Heart left ventricle (tissue), 16 donors: Measurements from ENCODE around the gene CYP1A1. TPM values are rescaled to one million over a fixed set of nuclear protein-coding genes. Genes with fewer than 3 reads are reported as not detected.

Experiments
- ATAC-seq, 4 donors: fragments of 200-7000 bp; cut with Tn5 transposase; one replicate each; pipeline ENCODE4 v1.9.1; 2020 to 2022; ENCODE audit warnings: moderate library complexity in 4 of 4, mild to moderate bottlenecking in 3 of 4, moderate number of reproducible peaks in 1 of 4
- DNase-seq, 5 donors: peaks; one replicate each; pipeline ENCODE4 v3.0.0-alpha.2; 2020
- H3K27ac ChIP-seq, 12 donors: fragments of 200-600 bp; sonication (generic) in 4 of 12; one replicate each; pipeline versions ENCODE4 v1.5.0 to v1.8.0; 2016 to 2022; ENCODE audit warnings: mild to moderate bottlenecking in 2 of 12
- H3K27me3 ChIP-seq, 9 donors: fragments of 200-600 bp; sonication (generic) in 2 of 9; one replicate each; pipeline versions ENCODE4 v1.5.1 to v1.8.0; 2016 to 2022; ENCODE audit warnings: mild to moderate bottlenecking in 3 of 9
- H3K36me3 ChIP-seq, 9 donors: fragments of 200-600 bp; sonication (generic) in 2 of 9; one replicate each; pipeline versions ENCODE4 v1.5.0 to v1.8.0; 2018 to 2022; ENCODE audit warnings: mild to moderate bottlenecking in 2 of 9
- H3K4me1 ChIP-seq, 12 donors: fragments of 200-600 bp; sonication (generic) in 4 of 12; one replicate each; pipeline versions ENCODE4 v1.5.0 to v1.8.0; 2016 to 2022; ENCODE audit warnings: mild to moderate bottlenecking in 3 of 12
- H3K4me3 ChIP-seq, 12 donors: fragments of 200-600 bp; sonication (generic) in 4 of 12; one replicate each; pipeline versions ENCODE4 v1.5.0 to v1.8.0; 2017 to 2022; ENCODE audit warnings: mild to moderate bottlenecking in 9 of 12, moderate library complexity in 4 of 12
- H3K9me3 ChIP-seq, 12 donors: fragments of 200-600 bp; sonication (generic) in 4 of 12; one replicate each; pipeline versions ENCODE4 v1.5.0 to v1.8.0; 2016 to 2022; ENCODE audit warnings: mild to moderate bottlenecking in 1 of 12
- CTCF ChIP-seq, 12 donors: fragments of 200-600 bp; sonication (generic) in 4 of 12; IDR thresholded peaks; one replicate each; pipeline versions ENCODE4 v1.5.0 to v1.8.0; 2018 to 2022; ENCODE audit warnings: antibody characterized with exemption in 12 of 12, mild to moderate bottlenecking in 5 of 12
- POLR2A ChIP-seq, 2 donors: fragments of 450-650 bp; IDR thresholded peaks; one replicate each; pipeline ENCODE4 v1.6.1; 2017; ENCODE audit warnings: antibody characterized with exemption in 2 of 2, mild to moderate bottlenecking in 2 of 2, moderate library complexity in 2 of 2
- WGBS, 4 donors: extraction: QIAGEN DNeasy Blood & Tissue Kit in 2 of 4; methylation state at CpG; one replicate each; pipeline versions ENCODE4 v1.1.5 to v1.1.7; 2013 to 2018; 5-methylcytosine and 5-hydroxymethylcytosine counted together
- intact Hi-C, 10 donors: fragments of 100-400 bp; cut with DNase I; formaldehyde crosslinking; loops; one replicate each; pipeline versions ENCODE4 v1.11.1 to v1.14.2; 2022
- long read RNA-seq, 3 donors: library from polyadenylated mRNA; unstranded; transcript quantifications; one replicate each; pipeline ENCODE4 v2.0.0, GENCODE V29; 2020 to 2021
- polyA plus RNA-seq, 2 donors: library from polyadenylated mRNA; stranded (reverse); fragments of 200-250 nt; gene quantifications; one replicate each; pipeline ENCODE4 v1.2.3, GENCODE V29; 2013
- total RNA-seq, 9 donors: library from RNA; depleted of rRNA in 2 of 9; stranded (reverse); fragments of >200 nt in 2 of 9; fragmentation: NEBNext Ultra II Directional in 3 of 9; extraction: Animal tissue kit (Norgen Biotek cat#: 25700) in 3 of 9; gene quantifications; one replicate each; pipeline versions ENCODE4 v1.1.0 to v1.2.4, GENCODE V29; 2016 to 2023
- donor health status: ischemic (EF 13 %, LVEDD 7.1; RV severe dilation, severe dysfunction).
- donor health status: healthy with polysubstance abuse.
- donor health status: DM: no; HTN: yes; CAD: no.
- donor health status: DM: no; HTN: no; CAD: no.
- donor health status: ischemic (EF 25% LVEDD 6.9; RV normal size, moderate dysfunction).
- donor health status: ischemic (EF 25% LVEDD 5.7; RV mildly dilated, moderate dysfunction).
- donor health status: healthy.
- donor health status: DM: yes; HTN: yes; CAD: no.
- donor health status: ischemic (EF 35%, LVEDD 5.7; RV mildly dilated, moderate dysfunction).
- donor health status: nonischemic (EF 11% LVEDD 7.7; RV severe dilation, severe dysfunction).
- donor health status: DM: yes; HTN: yes; CAD: no.
- donor health status: PGD.
- donor health status: ischemic (EF 29% LVEDD 5.4; RV normal size, mild dysfunction).
- donor health status: nonischemic (EF 23%, LVEDD 6.1; RV moderate dilation, normal function).

The CYP1A1 gene, protein sequence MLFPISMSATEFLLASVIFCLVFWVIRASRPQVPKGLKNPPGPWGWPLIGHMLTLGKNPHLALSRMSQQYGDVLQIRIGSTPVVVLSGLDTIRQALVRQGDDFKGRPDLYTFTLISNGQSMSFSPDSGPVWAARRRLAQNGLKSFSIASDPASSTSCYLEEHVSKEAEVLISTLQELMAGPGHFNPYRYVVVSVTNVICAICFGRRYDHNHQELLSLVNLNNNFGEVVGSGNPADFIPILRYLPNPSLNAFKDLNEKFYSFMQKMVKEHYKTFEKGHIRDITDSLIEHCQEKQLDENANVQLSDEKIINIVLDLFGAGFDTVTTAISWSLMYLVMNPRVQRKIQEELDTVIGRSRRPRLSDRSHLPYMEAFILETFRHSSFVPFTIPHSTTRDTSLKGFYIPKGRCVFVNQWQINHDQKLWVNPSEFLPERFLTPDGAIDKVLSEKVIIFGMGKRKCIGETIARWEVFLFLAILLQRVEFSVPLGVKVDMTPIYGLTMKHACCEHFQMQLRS
- total RNA-seq (under 1 TPM in 6 of 9 donors, not detected in 3; 0.16 to 0.91 (median 0.34) TPM), polyA plus RNA-seq (under 1 TPM; 0.08 to 0.38 TPM)
- long read RNA-seq, donor 1, result 0 reads
- long read RNA-seq, donor 2, result 0 reads
- long read RNA-seq, donor 3, result 0 reads

DNA sequence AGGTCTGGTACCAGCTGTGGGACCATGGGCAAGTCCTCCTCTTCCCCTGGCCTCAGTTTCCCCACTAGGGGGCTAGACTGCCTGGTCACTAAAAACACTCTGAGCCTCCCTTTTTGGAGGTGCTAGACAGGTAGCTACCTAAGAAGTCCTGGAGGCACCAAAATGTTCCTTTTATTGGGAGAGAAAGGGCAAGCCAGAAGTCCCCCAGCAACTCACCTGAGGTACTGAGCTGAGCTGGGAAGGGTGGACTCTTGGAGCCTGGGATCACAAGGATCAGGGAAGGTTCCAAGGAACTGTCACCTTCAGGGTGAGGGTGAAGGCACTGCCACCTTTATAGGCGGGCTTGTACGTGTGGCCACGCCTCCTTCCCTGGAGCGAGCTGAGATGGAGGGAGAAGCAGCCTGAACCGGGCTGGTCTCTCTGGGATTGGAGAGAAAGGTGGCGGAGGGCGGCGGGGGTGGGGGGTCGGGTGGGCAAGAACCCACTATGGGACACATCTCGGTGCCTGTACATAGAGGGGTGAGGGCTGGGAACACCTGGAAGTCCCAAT lies at the start of gene CYP1A1:
Gene CYP1A1, minus strand, starts transcription at position 304 of the 550 bp plus-strand sequence. CDS start 2,431 bp downstream, outside the sequence.
- H3K9me3 ChIP-seq, result no peaks in the 10 kb centered on the region
- intact Hi-C loops, result no loop called here
- peaks cover 0 to 23% (median 0%) of the 10 kb centered on the region in 9 donors for H3K27me3 ChIP-seq
- DNase-seq, result peak in 2 of 5 donors; percentile 31 to 39
- 1 to 10% (median 1%) methylated on average over 9 to 10 of the region's 10 CpGs for WGBS, 4 donors
- peaks cover 0 to 30% (median 14%) of the 10 kb centered on the region in 12 donors for H3K4me1 ChIP-seq
- H3K36me3 ChIP-seq, result no peaks in the 10 kb centered on the region
- H3K4me3 ChIP-seq, result peak within 1 kb of the TSS; percentile 41 to 74 (median 58)
- TF ChIP-seq POLR2A (IDR thresholded peaks at IDR 0.05), result no peak
- no peak for TF ChIP-seq CTCF (IDR thresholded peaks at IDR 0.05)
- H3K27ac ChIP-seq, result peak within 1 kb of the TSS in 9 of 12 donors; percentile 30 to 76 (median 50)
- peak in 3 of 4 donors; percentile 41 to 50 (median 48) for ATAC-seq

GRCh38 chr15:74773731-74774252 lies 48.5 kb upstream of the CYP1A1 start:
- WGBS, 4 donors, result 86 to 92% (median 89%) methylated on average over 5 of the region's 5 CpGs

GRCh38 chr15:74773329-74773728 lies 48.0 kb upstream of the CYP1A1 start:
- DNase-seq (no peak), ATAC-seq (no peak)
- Histone ChIP-seq H3K27ac (no peak overlapping the region), H3K4me3 (no peak overlapping the region), H3K27me3 (no peaks in the 10 kb centered on the region), H3K36me3 (no peaks in the 10 kb centered on the region), H3K4me1 (peaks cover 2 to 60% (median 19%) of the 10 kb centered on the region in 12 donors), H3K9me3 (no peaks in the 10 kb centered on the region)
- no peak for TF ChIP-seq CTCF (IDR thresholded peaks at IDR 0.05)
- TF ChIP-seq POLR2A (IDR thresholded peaks at IDR 0.05), result no peak
- 83 to 97% (median 94%) methylated on average over 5 of the region's 5 CpGs for WGBS, 4 donors
- intact Hi-C loops, result loop anchor here in 6 of 10 donors (2.0 to 5.0 kb wide), 7 partner anchors 25 to 396 kb away; no protein-coding TSS in a partner anchor

More at GRCh38 chr15:74773731-74774252, 48.5 kb upstream of the CYP1A1 start:
- TF ChIP-seq CTCF (IDR thresholded peaks at IDR 0.05) (no peak), POLR2A (IDR thresholded peaks at IDR 0.05) (no peak)
- no peak for DNase-seq
- no peaks in the 10 kb centered on the region for H3K9me3 ChIP-seq
- no peak for ATAC-seq
- intact Hi-C loops, result loop anchor here in 6 of 10 donors (2.0 to 5.0 kb wide), 7 partner anchors 25 to 396 kb away; no protein-coding TSS in a partner anchor
- no peaks in the 10 kb centered on the region for H3K27me3 ChIP-seq
- no peak overlapping the region for H3K27ac ChIP-seq
- H3K4me1 ChIP-seq, result peaks cover 2 to 65% (median 19%) of the 10 kb centered on the region in 12 donors
- H3K4me3 ChIP-seq, result no peak overlapping the region
- H3K36me3 ChIP-seq, result no peaks in the 10 kb centered on the region
